CD4-positive, alpha-beta T cell treated with Interleukin-4 for 4 hours (primary cell): ENCODE data around the gene RALBP1.
"Not testable (repeated sequence)": the region's sequence is repeated elsewhere in the genome, so short reads cannot be mapped to it uniquely, and the experiment has no call there.

ENCODE experiments used
- DNase-seq: peaks from one replicate; pipeline ENCODE4 v3.0.0-alpha.2; 2020

The RALBP1 gene

GRCh38 chr18:9455718-9456511 is 19.4 kb upstream of the RALBP1 start:
- no peak for DNase-seq

- no peak for DNase-seq
These were observed 9.2 kb upstream of the RALBP1 start for GRCh38 chr18:9466127-9466526.

GRCh38 chr18:9466846-9467245 is 8.5 kb upstream of the RALBP1 start:
- no peak for DNase-seq

DNA sequence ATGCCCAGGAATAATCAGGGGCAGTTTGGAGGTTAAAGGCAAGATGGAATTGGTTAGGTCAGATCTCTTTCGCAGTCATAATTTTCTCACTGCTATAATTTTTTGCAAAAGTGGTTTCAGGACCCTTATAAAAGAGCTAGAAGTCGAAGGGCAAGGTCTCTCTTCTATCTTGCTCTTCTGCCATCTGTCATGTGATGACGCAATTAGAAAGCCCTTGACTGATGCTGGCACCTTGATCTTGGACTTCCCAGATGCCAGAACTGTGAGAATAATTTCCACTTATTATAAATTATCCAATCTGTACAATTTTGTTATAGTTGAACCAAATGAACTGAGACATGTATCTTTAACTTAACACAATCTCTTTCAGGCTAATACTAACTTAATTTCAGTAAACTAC is 6.3 kb upstream of the RALBP1 start:
- no peak for DNase-seq

- DNase-seq = no peak
These were observed 5.6 kb upstream of the RALBP1 start for GRCh38 chr18:9469685-9470084.

- DNase-seq = no peak
These were observed 968 bp upstream of the RALBP1 start for GRCh38 chr18:9474108-9474982.

DNA sequence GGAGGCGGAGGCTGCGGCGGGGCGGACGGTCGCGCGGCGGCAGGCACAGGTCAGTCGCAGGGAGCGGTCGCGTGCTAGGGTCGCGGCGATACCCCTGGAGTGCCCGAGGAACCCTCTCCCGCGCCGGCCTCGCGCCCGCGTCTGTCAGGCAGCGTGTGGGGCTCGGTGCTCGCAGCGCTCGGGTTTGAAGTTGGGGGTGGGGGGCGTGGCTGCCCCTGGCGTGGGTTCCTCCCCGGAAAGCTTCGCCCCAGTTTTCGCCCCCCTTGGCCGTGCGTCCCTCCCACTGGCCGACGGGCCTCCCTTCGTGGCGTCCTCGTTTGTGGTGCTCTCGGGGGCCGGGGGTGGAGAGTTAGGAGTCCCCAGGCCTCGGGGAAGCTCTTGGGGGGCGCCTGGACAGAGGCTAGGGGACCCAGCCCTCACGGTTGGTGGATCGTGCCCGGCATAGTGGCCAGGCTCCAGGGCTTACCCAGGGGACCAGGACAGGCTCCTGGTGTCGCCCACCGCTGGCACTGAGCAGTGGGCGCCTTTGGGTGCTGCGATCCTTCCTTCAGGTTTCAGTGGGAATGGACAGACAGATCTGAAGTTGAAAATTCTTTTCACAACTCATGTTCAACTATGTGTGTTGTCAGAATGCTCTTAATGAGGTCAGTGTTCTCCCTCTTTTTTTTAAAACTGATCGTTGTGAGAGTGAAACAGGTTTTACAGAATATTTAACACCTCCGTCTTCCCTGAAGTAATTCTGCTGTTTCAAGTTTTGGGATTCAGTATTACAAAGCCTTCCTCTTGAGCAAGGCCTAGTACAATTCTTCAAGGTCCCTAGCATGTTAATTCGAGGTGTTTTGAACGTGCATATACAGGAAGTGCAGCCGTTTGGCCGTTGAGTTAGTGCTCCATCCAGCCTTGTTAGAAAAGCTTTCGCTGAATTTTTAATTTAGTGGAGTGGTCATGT is 604 bp downstream of the RALBP1 start:
- DNase-seq = peak; percentile 56

GRCh38 chr18:9476949-9477348 is 1.6 kb downstream of the RALBP1 start:
- DNase-seq = not testable (repeated sequence)

GRCh38 chr18:9477509-9477908 is 2.2 kb downstream of the RALBP1 start:
- no peak for DNase-seq

DNA sequence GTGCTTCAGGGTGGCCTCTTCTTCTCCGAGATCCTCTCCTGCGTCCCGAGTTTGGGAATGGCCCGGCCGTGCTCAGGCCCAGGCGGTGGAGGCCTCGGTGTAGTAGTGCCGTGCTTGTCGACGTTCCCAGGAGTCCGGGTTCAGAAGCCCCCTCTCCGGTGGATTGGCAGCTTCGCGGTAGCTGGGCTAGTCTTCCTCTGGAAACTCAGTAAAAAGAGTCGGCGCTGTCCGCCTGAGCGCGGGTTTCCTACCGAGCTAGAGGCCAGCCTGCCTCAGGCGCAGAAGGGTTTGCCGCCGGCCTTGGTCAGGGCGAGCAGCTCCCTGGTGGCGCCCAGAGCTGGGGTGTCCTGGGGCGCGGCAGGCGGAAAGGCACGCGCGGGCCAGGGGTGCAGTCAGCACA is 3.2 kb downstream of the RALBP1 start:
- DNase-seq = no peak

GRCh38 chr18:9482790-9483189 is 7.5 kb downstream of the RALBP1 start:
- DNase-seq = no peak

DNA sequence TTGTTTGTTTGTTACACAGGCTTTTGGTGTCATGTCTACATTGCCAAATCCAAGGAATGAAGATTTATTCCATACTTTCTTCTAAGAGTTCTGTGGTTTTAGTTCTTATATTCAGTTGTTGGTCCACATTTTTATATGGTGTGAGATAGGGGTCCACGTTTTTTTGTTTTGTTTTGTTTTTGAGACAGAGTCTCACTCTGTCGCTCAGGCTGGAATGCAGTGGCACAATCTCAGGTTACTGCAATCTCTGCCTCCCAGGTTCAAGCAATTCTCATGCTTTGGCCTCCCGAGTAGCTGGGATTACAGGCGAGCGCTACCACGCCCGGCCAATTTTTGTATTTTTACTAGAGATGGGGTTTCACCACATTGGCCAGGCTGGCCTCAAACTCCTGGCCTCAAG is 8.2 kb downstream of the RALBP1 start:
- DNase-seq = no peak

- DNase-seq = not testable (repeated sequence)
These were observed 9.5 kb downstream of the RALBP1 start for GRCh38 chr18:9484856-9485255.

DNA sequence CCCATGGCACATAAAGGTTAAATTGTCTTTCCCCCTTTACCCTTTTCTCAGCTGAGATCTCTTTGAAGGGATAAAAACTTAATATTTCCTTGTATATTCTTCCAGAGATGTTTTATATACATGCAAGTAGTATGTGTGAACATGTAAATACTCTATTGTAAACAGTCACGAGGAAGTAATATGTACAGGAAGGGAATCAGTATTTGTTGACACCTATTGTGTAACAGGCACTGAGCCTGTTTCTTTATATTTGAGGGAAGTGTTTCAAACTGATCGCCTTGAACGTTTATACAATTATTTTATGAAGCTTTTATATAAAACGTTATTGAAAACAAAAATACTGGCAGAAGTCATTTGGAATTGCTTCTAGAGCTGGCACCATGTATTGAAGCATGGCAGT is 13.2 kb downstream of the RALBP1 start:
- no peak for DNase-seq

DNA sequence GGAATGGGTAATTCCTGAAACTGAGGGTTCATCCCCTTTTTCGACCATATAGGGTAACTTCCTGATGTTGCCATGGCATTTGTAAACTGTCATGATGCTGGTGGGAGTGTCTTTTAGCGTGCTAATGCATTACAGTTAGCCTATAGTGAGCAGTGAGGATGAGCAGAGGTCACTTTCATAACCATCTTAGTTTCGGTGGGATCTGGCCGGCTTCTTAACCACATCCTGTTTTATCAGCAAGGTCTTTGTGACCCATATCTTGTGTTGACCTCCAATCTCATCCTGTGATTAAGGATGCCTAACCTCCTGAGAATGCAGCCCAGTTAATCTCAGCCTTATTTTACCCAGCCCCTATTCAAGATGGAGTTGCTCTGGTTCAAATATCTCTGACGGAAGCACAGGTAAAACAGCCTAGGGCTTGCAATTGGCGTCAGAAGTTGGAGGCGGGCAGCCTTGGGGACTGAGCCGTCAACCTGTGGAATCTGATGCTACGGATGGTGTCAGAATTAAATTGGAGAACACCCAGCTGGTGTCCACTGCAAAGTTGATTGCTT is 19.5 kb downstream of the RALBP1 start:
- DNase-seq = no peak

DNA sequence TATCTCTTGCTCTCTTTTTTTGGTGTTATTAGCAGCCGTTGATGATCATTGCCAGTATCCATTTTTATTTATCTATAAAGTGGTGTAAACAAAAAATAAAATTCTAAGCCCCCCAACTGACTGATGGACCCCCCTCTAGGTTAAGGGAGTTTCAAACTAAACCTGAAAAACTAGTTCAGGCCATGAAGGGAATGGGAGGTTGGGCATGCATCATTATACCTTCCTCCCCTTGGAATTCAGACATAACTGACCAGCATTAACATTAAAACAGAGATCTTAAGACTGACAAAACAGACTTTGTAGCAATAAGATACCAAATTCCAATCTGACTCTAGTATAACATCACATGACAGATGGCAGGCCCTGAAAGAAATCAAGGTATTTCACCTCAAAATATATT is 20.2 kb downstream of the RALBP1 start:
- no peak for DNase-seq

GRCh38 chr18:9495916-9496705 is 20.8 kb downstream of the RALBP1 start:
- DNase-seq = no peak

DNA sequence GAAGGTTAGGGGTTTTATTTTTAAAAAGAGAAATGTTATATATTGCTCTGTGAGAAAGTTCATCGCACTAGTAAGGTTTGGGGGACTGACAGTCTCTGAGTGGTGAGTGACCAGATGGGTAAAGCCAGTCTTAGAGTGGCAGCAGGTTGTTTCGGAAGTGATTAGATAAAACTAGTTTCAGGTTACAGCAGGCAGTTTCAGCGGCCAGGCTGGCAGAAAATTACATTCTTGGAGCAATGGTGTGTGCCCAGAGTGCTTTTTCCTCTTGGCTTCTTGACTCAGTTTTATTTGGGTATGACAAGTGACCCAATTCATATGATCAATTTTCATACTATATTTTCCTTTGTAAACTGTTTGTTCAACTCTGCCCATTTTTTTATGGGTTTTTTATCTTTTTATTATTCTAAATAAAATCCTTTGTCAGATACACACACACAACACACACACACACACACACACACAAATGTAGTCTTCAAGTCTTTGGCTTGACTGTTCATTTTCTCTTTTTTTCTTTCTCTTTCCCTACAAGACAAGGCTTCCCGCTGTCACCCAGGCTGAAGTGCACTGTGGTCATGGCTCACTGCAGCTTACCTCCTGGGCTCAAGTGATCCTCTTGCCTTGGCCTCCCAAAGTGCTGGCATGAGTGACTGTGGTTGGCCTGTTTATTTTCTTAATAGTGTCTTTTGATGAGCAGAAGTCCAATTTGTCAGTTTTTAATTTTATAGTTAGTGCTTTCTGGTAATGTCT is 30.9 kb downstream of the RALBP1 start:
- DNase-seq = no peak

DNA sequence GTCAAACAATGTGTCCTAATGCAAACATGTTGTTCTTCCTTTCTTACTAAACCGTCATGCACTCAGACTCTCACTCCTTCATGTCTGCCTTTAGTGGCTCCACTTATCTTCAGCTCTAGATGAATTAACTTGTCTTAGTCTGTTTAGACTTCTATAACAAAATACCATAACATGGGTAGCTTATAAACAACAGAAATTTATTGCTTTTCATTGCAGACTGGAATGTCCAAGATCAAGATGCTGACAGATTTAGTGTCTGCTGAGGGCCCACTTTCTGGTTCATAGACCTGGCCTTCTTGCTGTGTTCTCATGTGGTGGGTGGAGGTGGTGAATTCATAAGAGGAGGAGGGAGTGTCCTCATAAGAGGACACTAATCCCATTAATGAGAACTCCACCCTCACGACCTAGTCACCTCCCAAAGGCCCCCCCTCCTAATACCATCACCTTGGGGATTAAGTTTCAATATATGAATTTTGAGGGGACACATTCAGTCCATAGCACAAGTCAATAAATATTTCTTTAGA is 32.3 kb downstream of the RALBP1 start:
- no peak for DNase-seq

- DNase-seq = no peak
These were observed 33.2 kb downstream of the RALBP1 start for GRCh38 chr18:9508446-9509025.
